GOT3 (cell line): ENCODE results near the gene SAMD9.
"Not testable (repeated sequence)": the region's sequence is repeated elsewhere in the genome, so short reads cannot be mapped to it uniquely, and the experiment has no call there.

ENCODE experiments used
- DNase-seq: peaks from one replicate; lab custom pipeline; 2025; ENCODE audit warnings: mixed read lengths; lab: John Stamatoyannopoulos, UW

The SAMD9 gene

GRCh38 chr7:93117852-93118530 is at the start of gene SAMD9:
SAMD9 (minus strand) TSS chr7:93117979; CDS start chr7:93106097, 11,882 bp downstream.
- DNase-seq: no peak

GRCh38 chr7:93165447-93165846 is 47.7 kb upstream of the SAMD9 start:
- DNase-seq: no peak

GRCh38 chr7:93164766-93165165 is 47.0 kb upstream of the SAMD9 start:
- no peak for DNase-seq

- DNase-seq: no peak
These were observed 43.5 kb upstream of the SAMD9 start for GRCh38 chr7:93161181-93161762.

- DNase-seq: no peak
These were observed 42.6 kb upstream of the SAMD9 start for GRCh38 chr7:93160410-93160809.

GRCh38 chr7:93159490-93159889 is 41.7 kb upstream of the SAMD9 start:
- no peak for DNase-seq

- DNase-seq: no peak
These were observed 39.1 kb upstream of the SAMD9 start for GRCh38 chr7:93156884-93157283.

GRCh38 chr7:93150200-93150835 is 32.5 kb upstream of the SAMD9 start:
- DNase-seq: no peak

- no peak for DNase-seq
These were observed 30.9 kb upstream of the SAMD9 start for GRCh38 chr7:93148727-93149126.

GRCh38 chr7:93148144-93148543 is 30.4 kb upstream of the SAMD9 start, which contains the start of gene SAMD9L:
SAMD9L (minus strand) TSS chr7:93148385; CDS start chr7:93135971, 12,414 bp downstream.
- no peak for DNase-seq

GRCh38 chr7:93147363-93147762 is 29.6 kb upstream of the SAMD9 start:
- no peak for DNase-seq

GRCh38 chr7:93146472-93147141 is 28.8 kb upstream of the SAMD9 start:
- no peak for DNase-seq

- DNase-seq: no peak
These were observed 28.3 kb upstream of the SAMD9 start for GRCh38 chr7:93146036-93146435.

GRCh38 chr7:93145354-93145753 is 27.6 kb upstream of the SAMD9 start:
- DNase-seq: no peak

GRCh38 chr7:93142127-93142526 is 24.3 kb upstream of the SAMD9 start:
- no peak for DNase-seq

- no peak for DNase-seq
These were observed 22.9 kb upstream of the SAMD9 start for GRCh38 chr7:93140582-93141191.

- DNase-seq: no peak
These were observed 20.8 kb upstream of the SAMD9 start for GRCh38 chr7:93138576-93138975.

GRCh38 chr7:93133005-93133404 is 15.2 kb upstream of the SAMD9 start:
- DNase-seq: no peak

- DNase-seq: no peak
These were observed 14.4 kb upstream of the SAMD9 start for GRCh38 chr7:93132216-93132615.

GRCh38 chr7:93126954-93127353 is 9.2 kb upstream of the SAMD9 start:
- DNase-seq: not testable (repeated sequence)

GRCh38 chr7:93123532-93123931 is 5.8 kb upstream of the SAMD9 start:
- DNase-seq: not testable (repeated sequence)
